ENCODE results near the gene FAM200B. TPM values are rescaled to one million over a fixed set of nuclear protein-coding genes. Genes with fewer than 3 reads are reported as not detected.
A peak's percentile ranks its signal among the peaks of the same experiment; 100 is the strongest.

Gene FAM200B
- polyA plus RNA-seq, 1 of the 3 experiments (the other 2 are of a cell fraction): 46.3 TPM

DNA sequence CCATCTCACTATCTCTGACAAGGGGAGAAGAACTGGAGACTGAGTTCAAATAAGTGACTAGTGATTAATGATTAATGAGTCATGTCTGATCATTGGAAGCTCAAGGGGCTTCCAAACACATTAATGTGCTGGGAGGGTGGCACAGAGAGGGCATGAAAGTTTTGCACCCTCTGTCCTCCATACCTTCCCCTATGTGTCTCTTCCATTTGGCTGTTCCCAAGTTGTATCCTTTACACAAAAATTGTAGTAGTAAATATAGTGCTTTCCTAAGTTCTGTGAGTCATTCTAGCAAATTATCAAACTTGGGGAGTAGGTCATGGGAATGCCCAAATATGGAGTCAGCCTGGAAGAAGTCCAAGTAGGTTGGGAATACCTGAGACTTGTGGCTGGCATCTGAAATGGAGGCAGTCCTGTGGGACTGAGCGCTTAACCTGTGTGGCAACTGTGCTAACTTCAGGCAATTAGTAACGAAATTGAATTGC lies 4.1 kb upstream of the FAM200B start:
- Histone ChIP-seq H3K9me2 (no peaks in the 10 kb centered on the region), H3K4me1 (ENCODE audit: control insufficient read depth in 1 of 2, insufficient read depth in 2 of 2, low read depth in 1 of 2, low read length in 1 of 2) (peaks cover 7 to 24% of the 10 kb centered on the region in 2 experiments; a peak in 3 of 4 replicates), H4K20me1 (ENCODE audit: insufficient read depth) (no peaks in the 10 kb centered on the region; the same call in 1 of the 2 replicates), H2AFZ (ENCODE audit: low read depth) (no peak overlapping the region), H3K79me2 (ENCODE audit: insufficient read depth) (peaks cover 95% of the 10 kb centered on the region), H3K4me3 (ENCODE audit: low read depth in 2 of 2, low read length in 1 of 2) (no peak overlapping the region), H3K4me2 (0 out of 2 replicates have a peak overlapping the region, but pooled peaks have one; percentile 7), H3K27me3 (ENCODE audit: insufficient read depth) (no peaks in the 10 kb centered on the region), H3K9me3 (no peaks in the 10 kb centered on the region), H3K36me3 (replicated peaks in 1 of 2; ENCODE audit: control insufficient read depth in 1 of 2, insufficient read depth in 2 of 2, low read length in 1 of 2) (peaks cover 0 to 5% of the 10 kb centered on the region in 2 experiments), H3K27ac (ENCODE audit: low read depth in 2 of 2, low read length in 1 of 2) (peak overlapping the region in 1 of 2 experiments; percentile 14; a peak in 1 of 4 replicates), H3K9ac (no peak overlapping the region), H3F3A (replicated peaks; ENCODE audit: insufficient read depth) (peaks cover 12% of the 10 kb centered on the region)
- WGBS (ENCODE audit: low lambda C conversion rate): 91% methylated on average over 2 of the region's 2 CpGs
- 0 out of 2 replicates have a peak, but pooled peaks have one; percentile 3 for TF ChIP-seq JUND (IDR thresholded peaks at IDR 0.05)
- TF ChIP-seq NFIC (IDR thresholded peaks at IDR 0.05; ENCODE audit: borderline replicate concordance): no peak
- DNase-seq: no peak
- CTCF ChIA-PET: no interaction called here
- POLR2A ChIA-PET: no interaction called here

DNA sequence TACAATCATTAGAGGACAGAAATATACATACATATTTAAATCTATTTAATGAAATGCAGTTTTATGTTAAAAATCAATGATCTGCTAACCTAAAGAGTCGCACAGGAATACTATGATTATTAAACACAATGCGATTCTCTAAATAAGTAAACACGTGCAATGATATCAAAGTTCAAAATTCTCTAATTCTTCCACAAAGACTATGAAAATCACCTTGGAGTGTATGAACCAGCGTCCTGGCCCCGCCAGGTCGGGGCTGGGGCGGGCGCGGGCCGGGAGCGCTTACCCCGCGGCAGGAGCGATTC lies 608 bp upstream of the FAM200B start:
- Histone ChIP-seq H3K36me3 (replicated peaks in 1 of 2; ENCODE audit: control insufficient read depth in 1 of 2, insufficient read depth in 2 of 2, low read length in 1 of 2) (peaks cover 19 to 24% of the 10 kb centered on the region in 2 experiments), H4K20me1 (ENCODE audit: insufficient read depth) (no peaks in the 10 kb centered on the region), H3K27ac (ENCODE audit: low read depth in 2 of 2, low read length in 1 of 2) (peak overlapping the region; percentile 88 to 96), H3K4me1 (ENCODE audit: control insufficient read depth in 1 of 2, insufficient read depth in 2 of 2, low read depth in 1 of 2, low read length in 1 of 2) (peaks cover 14 to 31% of the 10 kb centered on the region in 2 experiments; a peak in 3 of 4 replicates), H3K79me2 (ENCODE audit: insufficient read depth) (peaks cover 96% of the 10 kb centered on the region), H3K27me3 (ENCODE audit: insufficient read depth) (no peaks in the 10 kb centered on the region), H3K9ac (peak overlapping the region; percentile 98), H2AFZ (ENCODE audit: low read depth) (peak overlapping the region; percentile 83), H3K4me2 (peak overlapping the region; percentile 75), H3K4me3 (ENCODE audit: low read depth in 2 of 2, low read length in 1 of 2) (peak overlapping the region; percentile 85 to 96), H3K9me3 (no peaks in the 10 kb centered on the region), H3F3A (replicated peaks; ENCODE audit: insufficient read depth) (peaks cover 12% of the 10 kb centered on the region), H3K9me2 (no peaks in the 10 kb centered on the region)
- 3% methylated on average over 14 of the region's 14 CpGs for WGBS (ENCODE audit: low lambda C conversion rate)
- TF ChIP-seq EZH2phosphoT487 (IDR thresholded peaks at IDR 0.05; ENCODE audit: borderline replicate concordance, low read depth) (no peak), FOSL2 (IDR thresholded peaks at IDR 0.05; ENCODE audit: borderline replicate concordance, low read depth) (no peak)
- POLR2A ChIA-PET: interaction anchor here (1.5 to 2.5 kb wide), 2 partner anchors 26 to 202 kb away, joined by 3 to 15 read pairs; partner anchors contain the start of gene FBXL5
- no peak for DNase-seq
- CTCF ChIA-PET: interaction anchor here (0.7 to 1.4 kb wide), 2 partner anchors 25 to 202 kb away, joined by 3 to 5 read pairs; no protein-coding TSS in a partner anchor

DNA sequence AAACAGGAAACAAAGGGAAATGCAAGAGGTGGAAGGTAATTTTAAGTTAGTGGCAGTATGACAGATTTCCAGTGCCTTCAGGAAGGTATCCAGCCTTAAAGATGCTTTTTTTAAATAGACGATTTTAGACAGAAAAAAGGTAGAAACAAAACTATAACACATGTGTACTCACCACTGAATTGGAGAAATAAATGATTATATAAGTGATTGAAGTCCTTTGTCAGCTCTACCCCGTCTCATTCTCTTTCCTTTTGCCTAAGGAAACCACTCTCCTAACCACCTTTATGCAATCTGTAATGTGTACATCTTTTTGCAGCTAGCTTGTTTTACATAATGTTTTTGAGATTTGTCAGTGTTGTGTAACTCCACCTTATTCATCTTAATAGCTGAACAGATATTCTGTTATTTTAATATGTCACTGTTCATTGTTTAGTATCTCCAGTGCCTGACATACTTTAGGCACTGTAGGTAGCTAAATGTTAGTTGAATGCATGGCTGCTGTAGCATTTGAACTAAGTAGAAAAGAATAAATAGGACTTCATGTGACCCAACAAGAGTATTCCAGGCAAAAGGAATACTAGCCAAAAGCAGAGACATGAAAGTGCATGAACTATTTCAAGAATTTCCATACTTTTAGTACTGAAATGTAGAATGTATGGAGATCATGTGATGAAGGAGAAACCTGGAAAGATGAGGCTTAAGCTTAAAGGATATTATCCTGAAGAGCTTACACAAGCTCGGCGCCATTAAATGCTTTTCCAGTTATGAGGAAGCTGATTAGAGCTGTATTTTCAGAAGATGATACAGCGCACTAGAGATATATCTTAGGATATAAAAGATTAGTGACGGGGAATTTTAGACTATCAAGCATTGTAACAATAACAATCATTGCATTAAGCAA lies 865 bp downstream of the FAM200B start:
- Histone ChIP-seq H3K4me3 (ENCODE audit: low read depth in 2 of 2, low read length in 1 of 2) (peak overlapping the region; percentile 85 to 96), H3K4me2 (peak overlapping the region; percentile 75), H3F3A (replicated peaks; ENCODE audit: insufficient read depth) (peaks cover 18% of the 10 kb centered on the region), H3K27ac (ENCODE audit: low read depth in 2 of 2, low read length in 1 of 2) (peak overlapping the region; percentile 96 to 98), H3K9me2 (no peaks in the 10 kb centered on the region), H3K9ac (peak overlapping the region; percentile 98), H4K20me1 (ENCODE audit: insufficient read depth) (no peaks in the 10 kb centered on the region), H3K79me2 (ENCODE audit: insufficient read depth) (peaks cover 96% of the 10 kb centered on the region), H3K9me3 (no peaks in the 10 kb centered on the region), H2AFZ (ENCODE audit: low read depth) (peak overlapping the region; percentile 74), H3K36me3 (replicated peaks in 1 of 2; ENCODE audit: control insufficient read depth in 1 of 2, insufficient read depth in 2 of 2, low read length in 1 of 2) (peaks cover 34 to 37% of the 10 kb centered on the region in 2 experiments), H3K4me1 (ENCODE audit: control insufficient read depth in 1 of 2, insufficient read depth in 2 of 2, low read depth in 1 of 2, low read length in 1 of 2) (peaks cover 13 to 24% of the 10 kb centered on the region in 2 experiments; a peak in 3 of 4 replicates), H3K27me3 (ENCODE audit: insufficient read depth) (no peaks in the 10 kb centered on the region)
- TF ChIP-seq RAD21 (IDR thresholded peaks at IDR 0.05; ENCODE audit: low read length) (no peak), YY1 (IDR thresholded peaks at IDR 0.05; ENCODE audit: low read depth) (peak; percentile 65; the same call in 1 of the 2 replicates)
- POLR2A ChIA-PET: interaction anchor here (2.5 kb wide), 1 partner anchor 27 kb away, joined by 15 read pairs; the partner anchor contains the start of gene FBXL5
- CTCF ChIA-PET: interaction anchor here (0.8 to 1.9 kb wide), 5 partner anchors 9 to 203 kb away, joined by 3 to 5 read pairs (median 3); no protein-coding TSS in a partner anchor
- WGBS (ENCODE audit: low lambda C conversion rate): 14% methylated on average over 6 of the region's 6 CpGs
- DNase-seq: no peak
